ENCODE measurements around the gene ACSL1. TPM values are rescaled to one million over a fixed set of nuclear protein-coding genes. Genes with fewer than 3 reads are reported as not detected.

Gene ACSL1
- total and polyA plus RNA-seq, 2 of the 8 experiments (the other 6 are each of a cell fraction or from before 2014, with no cell fraction given) = 2.3 to 8.7 TPM

- Histone ChIP-seq H3K4me2 (ENCODE audit: insufficient read depth in 1 of 2, low read depth in 2 of 2, low read length in 2 of 2) (no peak overlapping the region), H3K79me1 (ENCODE audit: low read depth, low read length) (no peaks in the 10 kb centered on the region), H3K14ac (ENCODE audit: insufficient read length) (no peak overlapping the region), H3K4ac (replicated peaks; ENCODE audit: insufficient read length, low read depth, low read length) (no peak overlapping the region), H4K5ac (ENCODE audit: insufficient read length, low read depth, low read length) (no peak overlapping the region), H2AK5ac (ENCODE audit: low read depth, low read length) (no peak overlapping the region), H3K56ac (replicated peaks; ENCODE audit: insufficient read length, low read depth, low read length) (no peak overlapping the region), H3K23ac (ENCODE audit: insufficient read length) (no peak overlapping the region), H3K9ac (replicated peaks in 1 of 4; ENCODE audit: extremely low read depth in 1 of 4, low read depth in 3 of 4, low read length in 3 of 4) (no peak overlapping the region), H3K79me2 (ENCODE audit: control insufficient read depth in 1 of 2, insufficient read depth in 2 of 2, low read length in 2 of 2) (no peaks in the 10 kb centered on the region), H3K4me3 (ENCODE audit: extremely low read depth in 1 of 4, insufficient read depth in 2 of 4, low read depth in 3 of 4, low read length in 4 of 4) (no peak overlapping the region), H4K8ac (ENCODE audit: extremely low read depth, insufficient read depth, low read length) (no peak overlapping the region), H3K27me3 (replicated peaks in 1 of 4; ENCODE audit: control insufficient read depth in 3 of 4, extremely low read depth in 1 of 4, insufficient read depth in 3 of 4, low read length in 3 of 4) (no peaks in the 10 kb centered on the region), H3K9me3 (ENCODE audit: insufficient read depth in 2 of 2, low read depth in 1 of 2, low read length in 1 of 2) (no peaks in the 10 kb centered on the region), H3K36me3 (ENCODE audit: control insufficient read depth in 2 of 4, insufficient read depth in 4 of 4, low read length in 3 of 4) (no peaks in the 10 kb centered on the region), H2BK12ac (ENCODE audit: low read depth, low read length) (no peak overlapping the region), H4K91ac (replicated peaks; ENCODE audit: insufficient read length, low read length) (no peak overlapping the region), H2BK15ac (ENCODE audit: low read length) (no peak overlapping the region), H3K23me2 (ENCODE audit: low read depth, low read length) (no peaks in the 10 kb centered on the region), H2BK120ac (replicated peaks; ENCODE audit: low read depth, low read length) (no peak overlapping the region), H3K4me1 (replicated peaks in 1 of 4; ENCODE audit: control insufficient read depth in 3 of 4, insufficient read depth in 4 of 4, low read length in 3 of 4) (no peaks in the 10 kb centered on the region), H2BK20ac (ENCODE audit: low read length) (no peak overlapping the region), H3K18ac (ENCODE audit: extremely low read depth, low read length) (no peak overlapping the region), H2AFZ (ENCODE audit: low read length) (no peak overlapping the region), H2BK5ac (ENCODE audit: low read depth, low read length) (no peak overlapping the region), H3K27ac (ENCODE audit: low read depth, low read length) (no peak overlapping the region), H4K20me1 (replicated peaks in 1 of 2; ENCODE audit: control insufficient read depth in 1 of 2, insufficient read depth in 2 of 2, low read length in 2 of 2) (no peaks in the 10 kb centered on the region)
- CTCF ChIA-PET (ENCODE audit: partially characterized antibody) = no interaction called here
- 93% methylated on average over 5 of the region's 5 CpGs; no CpG with 5 or more reads in 1 of the 2 experiments for WGBS, 2 experiments (ENCODE audit: extremely low coverage in 1 of 2, insufficient coverage in 1 of 2, insufficient read length in 1 of 2, insufficient replicate concordance in 2 of 2, low coverage in 1 of 2, low lambda C conversion rate in 2 of 2, missing lambda C conversion rate in 1 of 2)
- FAIRE-seq (no peak), DNase-seq (ENCODE audit: low read depth in 1 of 2, low spot score in 2 of 2) (no peak)
- TF ChIP-seq BRCA1 (IDR thresholded peaks at IDR 0.05; ENCODE audit: low read depth, low read length) (no peak), EZH2 (IDR thresholded peaks at IDR 0.05; ENCODE audit: low read depth, low read length, severe bottlenecking) (no peak)
- POLR2A ChIA-PET (ENCODE audit: partially characterized antibody) = no interaction called here
These were observed 63.7 kb downstream of the ACSL1 start for GRCh38 chr4:184762100-184762499.

Data from H1 (cell line).